ENCODE data around the gene EBF4.

The EBF4 gene

GRCh38 chr20:2692036-2692885, at the start of gene EBF4:
Gene EBF4 (plus strand): TSS chr20:2692780. CDS start chr20:2693646, 866 bp downstream.
- DNase-seq (ENCODE audit: low spot score) = peak; percentile 6

DNA sequence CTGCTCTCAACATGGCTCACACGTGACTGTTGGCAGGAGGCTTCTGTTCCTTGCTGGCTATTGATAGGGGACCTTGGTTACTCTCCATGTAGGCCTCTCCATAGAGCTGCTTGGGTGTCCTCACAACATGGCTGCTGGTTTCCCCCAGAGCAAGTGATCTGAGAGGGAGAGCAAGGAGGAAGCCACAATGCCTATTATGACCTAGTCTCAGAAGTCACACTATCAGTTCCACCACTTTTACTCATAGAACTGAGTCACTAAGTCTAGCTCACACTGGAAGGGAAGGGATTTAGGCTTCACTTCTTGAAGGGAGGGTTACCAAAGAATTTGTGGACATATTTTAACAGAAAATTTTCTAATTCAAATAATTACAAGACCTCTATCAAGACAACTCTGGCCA, 48.9 kb upstream of the EBF4 start:
- DNase-seq (ENCODE audit: low spot score) = no peak

GRCh38 chr20:2651772-2652723, 40.5 kb upstream of the EBF4 start, which contains the start of gene NOP56:
Gene NOP56 (plus strand): TSS chr20:2652632. CDS start chr20:2652661, 29 bp downstream.
- DNase-seq (ENCODE audit: low spot score) = peak; percentile 85

GRCh38 chr20:2652724-2653555, 39.6 kb upstream of the EBF4 start:
- no peak for DNase-seq (ENCODE audit: low spot score)

- DNase-seq (ENCODE audit: low spot score) = no peak
These were observed 38.8 kb upstream of the EBF4 start for GRCh38 chr20:2653556-2654383.

DNA sequence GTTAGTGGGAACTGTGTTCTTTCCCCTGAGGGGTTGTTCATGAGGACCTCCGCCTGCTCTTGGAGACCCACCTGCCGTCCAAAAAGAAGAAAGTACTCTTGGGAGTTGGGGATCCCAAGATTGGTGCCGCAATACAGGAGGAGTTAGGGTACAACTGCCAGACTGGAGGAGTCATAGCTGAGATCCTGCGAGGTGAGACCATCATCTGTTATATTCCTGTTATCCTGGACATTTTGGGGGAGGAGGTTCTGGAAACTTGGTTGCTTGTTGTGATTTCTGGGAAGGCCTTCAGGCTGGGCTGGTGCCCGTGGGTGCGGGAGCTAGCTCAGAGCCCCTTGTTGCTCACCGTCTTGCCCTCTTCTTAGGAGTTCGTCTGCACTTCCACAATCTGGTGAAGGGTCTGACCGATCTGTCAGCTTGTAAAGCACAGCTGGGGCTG, 38.2 kb upstream of the EBF4 start:
- no peak for DNase-seq (ENCODE audit: low spot score)

GRCh38 chr20:2654831-2655230, 37.7 kb upstream of the EBF4 start:
- no peak for DNase-seq (ENCODE audit: low spot score)

DNA sequence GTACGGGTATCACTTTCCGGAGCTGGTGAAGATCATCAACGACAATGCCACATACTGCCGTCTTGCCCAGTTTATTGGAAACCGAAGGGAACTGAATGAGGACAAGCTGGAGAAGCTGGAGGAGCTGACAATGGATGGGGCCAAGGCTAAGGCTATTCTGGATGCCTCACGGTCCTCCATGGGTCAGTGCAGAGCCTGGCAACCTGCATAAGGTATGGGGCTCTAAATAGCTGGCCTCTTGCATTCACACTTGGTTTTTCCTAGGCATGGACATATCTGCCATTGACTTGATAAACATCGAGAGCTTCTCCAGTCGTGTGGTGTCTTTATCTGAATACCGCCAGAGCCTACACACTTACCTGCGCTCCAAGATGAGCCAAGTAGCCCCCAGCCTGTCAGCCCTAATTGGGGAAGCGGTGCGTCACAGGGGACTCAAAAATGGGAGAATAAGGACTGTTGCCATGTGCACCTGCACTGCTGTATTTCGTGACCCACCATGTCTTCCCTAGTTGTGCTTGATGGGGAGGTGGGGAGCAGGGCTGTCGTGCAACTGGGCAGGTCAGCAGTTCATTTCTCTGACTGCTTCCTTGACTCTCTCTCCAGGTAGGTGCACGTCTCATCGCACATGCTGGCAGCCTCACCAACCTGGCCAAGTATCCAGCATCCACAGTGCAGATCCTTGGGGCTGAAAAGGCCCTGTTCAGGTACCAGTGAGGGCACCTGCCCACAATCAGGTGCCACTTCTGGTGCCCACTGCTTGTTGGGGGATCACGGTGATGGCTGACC, 37.1 kb upstream of the EBF4 start:
- DNase-seq (ENCODE audit: low spot score) = no peak

DNA sequence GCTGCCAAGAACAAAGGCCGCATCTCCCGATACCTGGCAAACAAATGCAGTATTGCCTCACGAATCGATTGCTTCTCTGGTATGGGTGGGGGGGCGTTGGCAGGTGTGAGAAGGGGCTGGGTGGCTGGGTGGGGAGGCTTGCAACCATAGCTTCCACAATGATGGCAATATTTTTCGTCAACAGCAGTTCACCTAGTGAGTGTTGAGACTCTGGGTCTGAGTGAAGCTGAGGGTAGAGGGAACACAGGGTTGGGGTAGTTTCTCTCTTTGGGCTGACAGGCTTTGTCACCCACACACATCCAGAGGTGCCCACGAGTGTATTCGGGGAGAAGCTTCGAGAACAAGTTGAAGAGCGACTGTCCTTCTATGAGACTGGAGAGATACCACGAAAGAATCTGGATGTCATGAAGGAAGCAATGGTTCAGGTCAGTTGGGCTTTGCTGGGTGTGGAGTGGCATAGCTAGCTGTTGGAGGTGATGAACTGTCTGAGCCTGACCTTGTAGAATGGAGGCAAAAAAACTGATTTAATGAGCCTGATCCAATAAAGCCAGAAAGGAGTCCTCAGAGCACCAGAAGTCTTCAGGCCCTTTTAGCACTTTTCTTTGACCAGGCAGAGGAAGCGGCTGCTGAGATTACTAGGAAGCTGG, 36.0 kb upstream of the EBF4 start:
- DNase-seq (ENCODE audit: low spot score) = no peak

- no peak for DNase-seq (ENCODE audit: low spot score)
These were observed 35.3 kb upstream of the EBF4 start for GRCh38 chr20:2657241-2657640.

DNA sequence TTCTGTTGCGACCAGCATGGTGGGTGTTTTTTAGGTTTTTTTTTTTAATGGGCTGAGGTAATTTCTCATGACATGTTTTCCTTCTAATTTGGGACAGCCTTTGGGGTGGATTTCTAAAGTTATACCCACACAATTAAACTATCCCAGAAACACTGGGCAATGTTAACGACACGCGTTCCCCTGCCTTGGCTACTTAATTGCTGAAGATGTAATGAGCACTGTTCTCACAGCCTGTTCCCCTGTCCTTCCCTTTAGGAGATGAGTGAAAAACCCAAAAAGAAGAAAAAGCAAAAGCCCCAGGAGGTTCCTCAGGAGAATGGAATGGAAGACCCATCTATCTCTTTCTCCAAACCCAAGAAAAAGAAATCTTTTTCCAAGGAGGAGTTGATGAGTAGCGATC, 34.9 kb upstream of the EBF4 start:
- no peak for DNase-seq (ENCODE audit: low spot score)

DNA sequence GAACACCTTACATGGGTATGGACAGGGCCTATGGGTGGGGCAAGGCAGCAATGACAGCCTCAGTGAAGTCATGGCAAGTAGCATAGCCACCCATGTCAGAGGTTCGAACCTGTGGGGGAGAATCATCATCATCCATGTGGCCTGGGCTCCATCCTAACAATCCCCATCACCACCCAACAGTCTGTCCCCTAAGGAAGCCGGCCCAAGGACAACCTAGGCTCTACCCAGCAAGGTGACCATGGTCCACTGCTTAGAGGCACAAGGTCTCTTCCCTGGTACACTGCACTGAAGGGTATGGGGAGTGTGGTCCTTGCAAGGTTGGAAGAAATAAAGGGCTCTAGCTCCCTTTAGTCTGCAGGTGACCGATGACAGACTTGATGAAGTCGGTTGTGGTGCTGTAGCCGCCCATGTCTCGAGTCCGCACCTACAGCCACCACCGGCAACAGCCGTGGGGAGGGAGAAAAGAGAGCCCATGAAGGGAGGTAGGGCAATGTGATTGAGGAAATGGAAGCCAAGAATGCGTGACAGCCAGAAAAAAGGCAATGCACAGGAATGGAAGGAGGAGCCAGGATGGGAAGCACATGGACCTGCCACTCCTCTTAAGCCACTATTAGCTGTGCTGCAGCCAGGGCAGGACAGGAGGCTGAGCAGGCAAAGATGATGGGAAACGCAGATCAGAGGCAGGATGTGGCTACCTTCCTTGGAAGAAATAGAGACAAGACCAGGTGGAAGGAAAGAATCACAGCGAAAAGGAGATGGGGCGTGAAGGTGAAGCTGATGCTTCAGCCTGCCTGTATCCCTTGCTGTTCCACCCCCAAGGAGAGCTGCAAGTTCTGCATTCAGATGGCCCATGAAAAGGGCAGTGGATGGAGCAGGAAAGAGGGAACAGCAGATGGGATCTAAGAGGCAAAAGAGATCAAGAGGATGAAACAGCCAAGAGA, 33.9 kb upstream of the EBF4 start:
- peak; percentile 75 for DNase-seq (ENCODE audit: low spot score)

GRCh38 chr20:2659547-2659946, 33.0 kb upstream of the EBF4 start:
- no peak for DNase-seq (ENCODE audit: low spot score)

DNA sequence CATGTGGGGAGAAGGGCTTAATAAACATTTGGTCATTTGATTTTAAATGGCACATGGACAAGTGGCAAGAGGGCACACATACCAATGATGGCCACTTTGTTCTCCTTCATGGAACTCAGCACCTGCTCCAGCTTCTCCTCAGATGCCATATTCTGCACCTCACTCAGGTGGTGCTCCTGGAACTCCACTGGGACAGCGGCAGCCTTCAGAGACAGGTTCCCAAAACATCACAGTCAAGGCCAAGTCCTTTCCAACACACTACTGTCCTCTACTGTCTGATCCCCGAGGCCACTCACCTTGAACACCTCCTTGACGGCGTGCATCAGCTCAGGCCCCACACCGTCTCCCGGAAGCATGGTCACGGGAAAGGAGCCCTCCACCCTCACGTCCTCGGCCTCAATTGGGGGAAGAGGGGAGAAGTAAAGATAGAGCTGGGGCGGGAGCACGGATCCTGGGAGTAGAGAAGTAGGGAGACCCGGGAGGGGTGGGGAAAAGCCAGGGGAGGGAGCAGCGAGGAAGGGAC, 29.2 kb upstream of the EBF4 start:
- DNase-seq (ENCODE audit: low spot score) = no peak

- peak; percentile 94 for DNase-seq (ENCODE audit: low spot score)
These were observed 28.5 kb upstream of the EBF4 start, which contains the start of gene IDH3B for GRCh38 chr20:2663887-2664719. Gene IDH3B (minus strand): TSS chr20:2664216. CDS start chr20:2664188, 28 bp downstream.

DNA sequence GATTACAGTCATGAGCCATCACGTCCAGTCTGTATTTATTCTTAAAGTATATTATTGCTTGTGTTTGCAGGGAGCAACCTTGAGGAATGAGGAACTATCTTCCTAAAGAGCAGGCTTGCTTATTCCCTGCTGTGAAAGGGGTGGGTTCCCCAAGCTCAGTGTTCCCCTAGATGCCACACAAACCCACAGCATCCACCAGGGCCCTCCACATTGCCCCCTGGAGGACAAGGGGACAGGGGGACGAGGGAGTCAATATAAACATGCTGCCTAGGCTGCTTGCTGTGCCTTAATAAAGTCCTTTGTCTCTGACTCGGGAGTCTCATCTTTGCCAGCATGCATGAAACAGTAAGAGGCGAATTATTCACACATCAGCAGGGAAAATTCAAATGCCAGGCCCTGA, 20.6 kb upstream of the EBF4 start:
- no peak for DNase-seq (ENCODE audit: low spot score)

DNA sequence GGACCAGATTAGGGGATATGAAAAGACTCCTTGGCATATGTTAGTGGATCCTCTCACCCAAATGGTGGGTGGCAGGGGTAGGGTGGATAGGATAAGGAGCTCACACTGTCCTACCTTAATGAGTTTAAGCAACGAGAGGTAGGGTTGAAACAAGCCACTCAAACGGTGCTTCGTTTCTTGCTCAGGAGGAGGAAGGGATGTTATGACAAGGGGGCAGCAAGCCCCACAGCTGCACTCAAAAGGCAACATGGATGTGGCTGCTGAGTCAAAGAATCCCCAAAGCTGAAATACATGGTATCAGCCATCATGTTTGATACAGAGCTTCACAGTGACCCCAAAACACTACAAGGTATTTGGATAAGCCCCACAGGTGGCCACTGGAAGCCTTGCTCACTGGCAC, 20.1 kb upstream of the EBF4 start:
- no peak for DNase-seq (ENCODE audit: low spot score)
